Measurements from ENCODE around the gene SNRNP35.
A peak's percentile ranks its signal among the peaks of the same experiment; 100 is the strongest.
"Not testable (repeated sequence)": the region's sequence is repeated elsewhere in the genome, so short reads cannot be mapped to it uniquely, and the experiment has no call there.

Gene SNRNP35

GRCh38 chr12:123457980-123458779 is at the start of gene SNRNP35:
SNRNP35 (plus strand) TSS chr12:123458139; CDS start chr12:123465541, 7,402 bp downstream.
- peak; percentile 69 for DNase-seq

- not testable (repeated sequence) for DNase-seq
These were observed 49.3 kb upstream of the SNRNP35 start for GRCh38 chr12:123408619-123409018.

GRCh38 chr12:123409284-123410040 is 48.5 kb upstream of the SNRNP35 start:
- DNase-seq: not testable (repeated sequence)

- no peak for DNase-seq
These were observed 47.9 kb upstream of the SNRNP35 start for GRCh38 chr12:123410041-123410412.

GRCh38 chr12:123421314-123421713 is 36.6 kb upstream of the SNRNP35 start:
- DNase-seq: no peak

- no peak for DNase-seq
These were observed 30.7 kb upstream of the SNRNP35 start for GRCh38 chr12:123427036-123427769.

- no peak for DNase-seq
These were observed 29.3 kb upstream of the SNRNP35 start for GRCh38 chr12:123428591-123428990.

- DNase-seq: not testable (repeated sequence)
These were observed 28.8 kb upstream of the SNRNP35 start for GRCh38 chr12:123429101-123429500.

- DNase-seq: not testable (repeated sequence)
These were observed 25.8 kb upstream of the SNRNP35 start for GRCh38 chr12:123431951-123432817.

GRCh38 chr12:123433615-123434014 is 24.3 kb upstream of the SNRNP35 start:
- no peak for DNase-seq

GRCh38 chr12:123435636-123436016 is 22.3 kb upstream of the SNRNP35 start:
- DNase-seq: no peak

- no peak for DNase-seq
These were observed 21.6 kb upstream of the SNRNP35 start, which contains the start of gene RILPL2 for GRCh38 chr12:123436017-123436964. RILPL2 (minus strand) TSS chr12:123436684; CDS start chr12:123436420, 264 bp downstream.

GRCh38 chr12:123441523-123442164 is 16.3 kb upstream of the SNRNP35 start:
- no peak for DNase-seq

GRCh38 chr12:123442774-123443173 is 15.2 kb upstream of the SNRNP35 start:
- DNase-seq: no peak

- no peak for DNase-seq
These were observed 13.6 kb upstream of the SNRNP35 start for GRCh38 chr12:123444092-123445026.

- no peak for DNase-seq
These were observed 12.3 kb upstream of the SNRNP35 start for GRCh38 chr12:123445388-123446332.

GRCh38 chr12:123446333-123446713 is 11.6 kb upstream of the SNRNP35 start:
- no peak for DNase-seq

GRCh38 chr12:123449249-123449733 is 8.6 kb upstream of the SNRNP35 start:
- DNase-seq: no peak

All from NCI-H2029 treated with DMSO at 0.1 percent for 48 hours (cell line).